GM21515 (cell line): Measurements from ENCODE around the gene LRRC45.

Experiments
- ATAC-seq: cut with Tn5 transposase; IDR thresholded peaks from one replicate; pipeline ENCODE4 v1.9.1; 2021; ENCODE audit not compliant: unreplicated experiment

LRRC45 gene

GRCh38 chr17:81993729-81994592 lies 29.1 kb upstream of the LRRC45 start:
- ATAC-seq: no peak

DNA sequence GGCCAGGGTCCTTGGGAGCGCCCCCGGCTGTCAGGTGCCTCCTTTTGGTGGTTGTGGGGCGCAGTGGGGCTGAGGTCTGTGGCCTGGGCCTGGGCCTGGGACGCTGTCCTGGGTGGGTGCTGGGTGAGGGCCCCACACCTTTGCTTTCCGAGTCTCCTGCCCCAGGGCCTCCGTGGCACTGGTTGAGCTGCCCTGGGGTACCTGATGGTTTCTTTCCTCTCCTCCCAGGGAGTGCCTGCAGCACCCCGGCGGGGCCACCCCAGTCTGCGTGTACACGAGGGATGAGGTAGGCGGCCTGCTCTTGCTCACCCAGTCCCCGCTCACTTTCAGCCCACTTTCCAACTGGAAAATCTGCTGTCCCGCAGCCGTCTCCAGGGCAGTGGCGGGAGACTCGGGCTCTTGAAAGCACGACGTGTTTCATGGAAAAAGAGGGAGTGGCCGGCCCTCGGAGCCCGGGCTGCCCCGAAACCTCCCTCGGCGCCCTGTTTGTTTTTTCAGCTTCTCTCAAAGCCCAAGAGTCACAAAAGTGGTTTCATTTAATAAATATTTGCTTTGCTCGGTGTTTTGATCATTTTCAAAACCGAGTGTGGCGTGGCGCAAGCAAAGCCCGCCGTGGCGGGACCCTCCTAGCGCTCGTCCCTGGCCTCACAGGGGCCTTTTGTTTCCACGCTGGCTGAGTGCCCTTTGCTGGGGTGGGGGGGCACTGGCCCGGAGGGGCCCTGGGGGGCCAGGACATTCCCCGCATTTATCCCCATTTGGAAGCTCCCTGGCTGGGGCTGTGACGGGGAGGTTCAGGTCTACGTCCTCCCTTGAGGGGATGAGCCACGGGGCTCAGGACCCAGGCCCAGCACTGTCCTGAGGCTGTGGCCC lies 28.3 kb upstream of the LRRC45 start:
- ATAC-seq: no peak

DNA sequence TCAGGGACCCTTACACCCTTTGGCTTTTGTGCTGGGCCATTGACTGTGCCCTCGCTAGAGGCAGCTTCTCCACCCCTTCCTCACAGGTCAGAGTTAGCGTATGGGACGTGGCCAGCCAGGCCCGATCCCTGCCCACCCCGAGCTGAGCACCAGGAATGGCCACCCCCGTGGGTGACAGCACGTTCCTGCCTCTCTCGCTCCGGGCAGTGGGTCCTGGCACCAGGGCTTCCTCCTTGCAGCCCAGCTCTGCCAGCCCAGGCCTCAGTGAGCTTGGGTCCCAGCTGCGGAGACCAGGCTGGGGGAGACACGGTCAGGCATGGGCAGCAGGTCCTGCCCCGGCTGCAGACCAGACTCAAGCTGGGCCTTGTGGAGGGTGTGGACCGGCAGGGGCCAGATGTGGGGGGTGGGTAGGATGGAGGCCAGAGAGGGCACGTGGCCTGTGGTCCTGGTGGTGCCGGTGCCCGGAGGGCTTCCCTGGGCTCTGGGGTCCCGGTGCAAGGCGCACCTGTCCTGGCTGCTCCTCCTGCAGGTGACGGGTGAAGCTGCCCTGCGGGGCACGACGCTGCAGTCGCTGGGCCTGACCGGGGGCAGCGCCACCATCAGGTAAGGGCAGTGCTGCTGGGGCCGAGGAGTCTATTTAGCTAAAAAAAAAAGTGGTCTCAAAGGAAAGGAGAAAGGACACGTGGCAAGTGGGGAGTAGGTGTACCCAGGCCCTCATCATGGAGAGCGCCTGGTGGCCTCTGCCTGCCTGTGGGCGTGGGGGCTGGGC lies 27.5 kb upstream of the LRRC45 start:
- no peak for ATAC-seq

DNA sequence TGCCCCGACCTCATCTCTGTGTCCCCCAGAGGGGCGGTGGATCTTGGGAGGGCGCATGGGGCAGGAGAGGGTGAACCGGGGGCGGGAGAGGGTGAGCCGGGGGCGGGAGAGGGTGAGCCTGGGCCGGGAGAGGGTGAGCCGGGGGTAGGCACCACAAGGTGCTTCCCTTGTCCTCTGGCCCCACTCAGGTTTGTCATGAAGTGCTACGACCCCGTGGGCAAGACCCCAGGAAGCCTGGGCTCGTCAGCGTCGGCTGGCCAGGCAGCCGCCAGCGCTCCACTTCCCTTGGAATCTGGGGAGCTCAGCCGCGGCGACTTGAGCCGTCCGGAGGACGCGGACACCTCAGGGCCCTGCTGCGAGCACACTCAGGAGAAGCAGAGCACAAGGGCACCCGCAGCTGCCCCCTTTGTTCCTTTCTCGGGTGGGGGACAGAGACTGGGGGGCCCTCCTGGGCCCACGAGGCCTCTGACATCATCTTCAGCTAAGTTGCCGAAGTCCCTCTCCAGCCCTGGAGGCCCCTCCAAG lies 26.8 kb upstream of the LRRC45 start:
- no peak for ATAC-seq

- ATAC-seq: no peak
Measured at GRCh38 chr17:81996757-81997441, 26.2 kb upstream of the LRRC45 start.

- ATAC-seq: no peak
Measured at GRCh38 chr17:81998212-81998611, 24.9 kb upstream of the LRRC45 start.

DNA sequence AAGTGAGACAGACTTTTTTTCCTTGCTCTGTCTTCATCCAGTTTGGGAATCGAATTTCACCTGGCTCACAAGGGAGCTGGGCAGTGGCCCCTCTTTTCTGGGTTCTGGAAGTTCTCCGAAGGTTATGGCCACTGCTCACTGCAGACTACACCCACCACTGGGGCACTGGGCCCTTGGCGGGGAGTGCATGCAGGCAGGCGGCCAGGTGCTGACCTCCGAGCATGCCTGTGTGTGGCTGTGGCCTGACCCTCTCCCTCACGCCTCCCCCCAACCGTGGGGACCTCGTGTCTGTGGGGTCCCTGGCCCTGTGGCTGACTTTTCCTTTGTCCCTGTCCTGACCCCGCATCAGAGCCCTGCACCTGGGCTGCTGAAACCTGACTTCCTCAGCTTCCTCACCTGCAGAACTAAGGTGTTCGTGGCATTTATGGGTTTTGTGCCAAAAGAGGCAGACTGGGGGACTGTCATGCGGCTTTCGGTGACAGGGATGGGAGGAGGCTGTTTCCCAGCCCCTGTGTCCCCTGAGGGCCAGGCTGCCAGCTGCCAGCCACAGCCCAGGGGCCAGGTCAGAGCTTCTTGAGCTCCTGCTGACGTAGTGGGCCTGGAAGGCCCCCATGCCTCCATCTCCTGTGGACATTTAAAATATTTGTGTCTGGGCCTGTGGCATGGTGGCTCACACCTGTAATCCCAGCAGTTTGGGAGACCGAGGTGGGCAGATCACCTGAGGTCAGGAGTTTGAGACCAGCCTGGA lies 24.2 kb upstream of the LRRC45 start:
- no peak for ATAC-seq

DNA sequence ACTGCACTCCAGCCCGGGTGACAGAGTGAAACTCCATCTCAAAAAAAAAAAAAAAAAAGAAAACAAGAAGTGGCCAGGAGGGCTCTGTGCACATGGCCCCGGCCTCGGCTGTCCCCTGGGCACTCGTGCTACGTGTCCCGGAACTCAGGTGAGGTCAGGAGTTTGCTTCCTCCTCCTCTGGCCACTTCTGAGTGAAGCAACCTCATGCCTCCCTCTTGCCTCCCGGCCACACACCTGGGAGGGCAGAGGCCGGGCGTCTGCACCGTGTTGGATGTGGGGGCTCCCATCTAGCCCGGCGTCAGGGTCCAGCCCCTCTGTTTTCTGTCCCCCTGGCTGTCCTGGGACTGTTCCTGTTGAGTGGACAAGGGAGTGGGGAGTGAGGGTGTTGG lies 23.5 kb upstream of the LRRC45 start:
- ATAC-seq: no peak

GRCh38 chr17:81999976-82000802 lies 22.9 kb upstream of the LRRC45 start:
- ATAC-seq: no peak

- no peak for ATAC-seq
Measured at GRCh38 chr17:82000803-82001570, 22.1 kb upstream of the LRRC45 start.

DNA sequence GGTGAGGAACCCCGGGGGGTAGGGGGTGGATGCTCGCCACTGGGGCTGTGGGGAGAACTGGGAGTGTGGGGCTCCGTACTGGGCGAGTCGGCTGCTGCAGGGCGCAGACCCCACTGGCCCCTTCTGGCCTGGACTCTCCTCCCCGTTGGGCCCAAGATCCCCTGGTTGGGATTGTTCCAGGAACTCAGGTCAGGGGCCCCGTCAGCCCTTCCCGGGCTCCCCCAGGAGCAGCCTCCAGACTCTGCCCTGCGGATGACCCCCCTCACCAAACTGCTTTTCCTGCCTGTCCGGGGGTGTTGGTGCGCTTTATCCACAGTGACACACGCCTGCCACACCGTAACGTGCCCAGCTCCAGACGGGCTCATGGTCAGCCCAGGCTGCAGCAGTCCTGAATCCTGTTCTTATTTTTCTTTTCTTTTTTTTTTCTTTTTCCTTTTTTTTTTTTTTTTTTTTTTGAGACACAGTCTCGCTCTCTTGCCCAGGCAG lies 21.5 kb upstream of the LRRC45 start:
- no peak for ATAC-seq

DNA sequence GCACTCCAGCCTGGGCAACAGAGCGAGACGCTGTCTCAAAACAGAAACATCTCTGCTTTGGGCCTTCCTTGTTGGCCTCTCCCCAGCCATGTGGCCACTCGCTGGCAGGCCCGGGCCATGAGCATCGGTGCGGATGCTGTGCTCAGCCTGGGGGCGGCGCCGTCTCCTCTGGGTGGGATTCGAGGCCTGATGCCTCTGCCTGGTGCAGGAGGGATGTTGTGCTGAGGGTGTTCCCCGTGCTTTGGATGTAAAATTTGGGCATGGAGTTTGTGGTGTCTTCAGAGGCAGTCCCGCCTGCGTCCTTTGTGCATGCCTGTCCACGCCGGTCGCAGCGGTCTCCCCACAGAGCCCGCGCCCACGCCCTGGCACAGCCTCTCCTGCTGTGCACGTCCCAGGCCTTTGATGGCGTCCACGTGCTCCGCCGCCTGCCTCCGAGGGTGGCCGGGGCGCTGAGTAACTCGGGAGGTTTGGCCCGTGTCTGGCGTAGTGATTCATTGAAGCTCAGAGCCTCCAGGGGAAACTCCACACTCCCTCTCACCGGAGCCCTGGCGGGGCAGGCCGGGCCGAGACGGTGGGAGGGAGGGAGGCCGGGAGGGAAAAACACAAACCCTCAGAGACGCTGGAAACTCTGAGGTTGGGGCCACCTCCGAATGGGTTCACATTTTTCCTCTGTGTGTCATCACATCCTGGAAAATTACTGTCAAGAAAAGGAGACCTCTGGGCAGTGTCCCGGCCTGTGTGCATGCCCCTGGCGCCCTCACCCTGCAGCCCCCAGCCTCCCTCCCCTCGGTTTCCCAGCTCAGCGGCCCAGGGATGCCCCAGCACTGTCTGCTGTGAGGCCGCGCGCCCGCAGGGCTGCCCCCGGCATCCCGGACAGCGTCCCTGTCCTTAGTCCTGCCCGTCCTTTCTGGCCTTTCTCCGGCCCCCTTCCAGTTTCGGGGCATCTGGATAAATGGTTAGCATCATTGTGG lies 19.4 kb upstream of the LRRC45 start:
- no peak for ATAC-seq

GRCh38 chr17:82004517-82005455 lies 18.3 kb upstream of the LRRC45 start:
- no peak for ATAC-seq

GRCh38 chr17:82005701-82006348 lies 17.3 kb upstream of the LRRC45 start:
- ATAC-seq: no peak
